OCI-LY3 (cell line): ENCODE data around the gene TMEM218.

Source experiments
- H2AFZ ChIP-seq: fragments of 200-600, 300-600 bp; shearing (Covaris generic); 2 replicates; pipeline ENCODE4 v1.6.0; 2014; ENCODE audit warnings: antibody characterized with exemption, low read depth, low read length
- H3K27ac ChIP-seq: fragments of 200-600, 300-600 bp; sonication (generic); 2 replicates; pipeline ENCODE4 v1.5.1; 2014; ENCODE audit warnings: mild to moderate bottlenecking, low read length, moderate library complexity, mixed read lengths
- H3K27me3 ChIP-seq: fragments of 200-600, 300-600 bp; sonication (generic); 2 replicates; pipeline ENCODE4 v1.6.1; 2014; ENCODE audit warnings: low read depth, low read length, mixed read lengths
- H3K36me3 ChIP-seq: fragments of 200-600, 300-600 bp; sonication (generic); replicated peaks from 2 replicates; pipeline ENCODE3; 2014; ENCODE audit warnings: low read depth, low read length, mixed read lengths
- H3K4me1 ChIP-seq: fragments of 300-600, 200-600 bp; sonication (generic); 2 replicates; pipeline ENCODE4 v1.6.1; 2014; ENCODE audit warnings: low read length, mixed read lengths
- H3K4me2 ChIP-seq: fragments of 200-600, 300-600 bp; sonication (generic); 2 replicates; pipeline ENCODE4 v1.6.1; 2014; ENCODE audit warnings: low read length, mixed read lengths
- H3K4me3 ChIP-seq: fragments of 300-600, 200-600 bp; sonication (generic); 2 replicates; pipeline ENCODE4 v1.5.1; 2014; ENCODE audit warnings: antibody characterized with exemption, mild to moderate bottlenecking, low read length, moderate library complexity
- H3K79me2 ChIP-seq: fragments of 300-600, 200-600 bp; shearing (Covaris generic); 2 replicates; pipeline ENCODE4 v1.6.1; 2014; ENCODE audit warnings: mild to moderate bottlenecking, low read length, mixed read lengths
- H3K9ac ChIP-seq: fragments of 300-600, 200-600 bp; shearing (Covaris generic); 2 replicates; pipeline ENCODE4 v1.6.0; 2014; ENCODE audit warnings: mild to moderate bottlenecking, low read length, moderate library complexity
- H3K9me3 ChIP-seq: fragments of 200-600, 300-600 bp; shearing (Covaris generic); 2 replicates; pipeline ENCODE4 v1.6.1; 2014; ENCODE audit warnings: low read length, mixed read lengths; ENCODE audit not compliant: insufficient read depth
- H4K20me1 ChIP-seq: fragments of 200-600, 300-600 bp; sonication (generic); 2 replicates; pipeline ENCODE4 v1.6.1; 2016; ENCODE audit warnings: low read length, mixed read lengths; ENCODE audit not compliant: insufficient read depth
- CTCF ChIP-seq: fragments of 200-600, 300-600 bp; sonication (generic); IDR thresholded peaks from 2 replicates; pipeline ENCODE4 v1.5.1; 2014; ENCODE audit warnings: antibody characterized with exemption, low read length, low read depth
- EZH2phosphoT487 ChIP-seq: fragments of 200-600 bp; shearing (Covaris generic); IDR thresholded peaks from 2 replicates; pipeline ENCODE4 v1.6.1; 2018; ENCODE audit warnings: antibody characterized with exemption, mixed run types, low read depth

TMEM218 gene

GRCh38 chr11:125153837-125154236, 42.4 kb upstream of the TMEM218 start:
- Histone ChIP-seq H3K27me3 (peaks cover 7% of the 10 kb centered on the region; the same call in 1 of the 2 replicates), H3K79me2 (no peaks in the 10 kb centered on the region), H2AFZ (no peak overlapping the region), H3K27ac (no peak overlapping the region), H3K9me3 (no peaks in the 10 kb centered on the region), H3K9ac (no peak overlapping the region), H4K20me1 (no peaks in the 10 kb centered on the region), H3K36me3 (no peaks in the 10 kb centered on the region), H3K4me1 (no peaks in the 10 kb centered on the region), H3K4me2 (no peak overlapping the region), H3K4me3 (no peak overlapping the region)
- no peak for TF ChIP-seq CTCF
- TF ChIP-seq EZH2phosphoT487, result no peak

- TF ChIP-seq EZH2phosphoT487 (no peak), CTCF (no peak)
- Histone ChIP-seq H3K9ac (no peak overlapping the region), H3K79me2 (no peaks in the 10 kb centered on the region), H3K4me1 (no peaks in the 10 kb centered on the region), H2AFZ (no peak overlapping the region), H3K4me3 (no peak overlapping the region), H3K9me3 (no peaks in the 10 kb centered on the region), H3K27me3 (0 out of 2 replicates have a peak, but pooled peaks cover 3% of the 10 kb centered on the region), H3K4me2 (no peak overlapping the region), H3K27ac (no peak overlapping the region), H4K20me1 (no peaks in the 10 kb centered on the region), H3K36me3 (no peaks in the 10 kb centered on the region)
These were observed 37.3 kb upstream of the TMEM218 start for GRCh38 chr11:125148743-125149142.

- Histone ChIP-seq H3K27ac (no peak overlapping the region), H3K4me1 (no peaks in the 10 kb centered on the region), H3K9me3 (no peaks in the 10 kb centered on the region), H4K20me1 (no peaks in the 10 kb centered on the region), H3K4me2 (no peak overlapping the region), H3K36me3 (no peaks in the 10 kb centered on the region), H3K79me2 (no peaks in the 10 kb centered on the region), H3K4me3 (no peak overlapping the region), H3K27me3 (0 out of 2 replicates have a peak, but pooled peaks cover 3% of the 10 kb centered on the region), H3K9ac (no peak overlapping the region), H2AFZ (no peak overlapping the region)
- TF ChIP-seq EZH2phosphoT487 (no peak), CTCF (no peak)
These were observed 36.6 kb upstream of the TMEM218 start for GRCh38 chr11:125148011-125148410.

GRCh38 chr11:125147280-125147679, 35.9 kb upstream of the TMEM218 start:
- Histone ChIP-seq H2AFZ (no peak overlapping the region), H3K27me3 (0 out of 2 replicates have a peak, but pooled peaks cover 3% of the 10 kb centered on the region), H3K79me2 (no peaks in the 10 kb centered on the region), H4K20me1 (no peaks in the 10 kb centered on the region), H3K4me2 (no peak overlapping the region), H3K4me3 (no peak overlapping the region), H3K4me1 (no peaks in the 10 kb centered on the region), H3K9me3 (no peaks in the 10 kb centered on the region), H3K27ac (no peak overlapping the region), H3K9ac (no peak overlapping the region), H3K36me3 (no peaks in the 10 kb centered on the region)
- no peak for TF ChIP-seq CTCF
- TF ChIP-seq EZH2phosphoT487, result no peak
